Measurements from ENCODE around the gene INSIG2. TPM values are rescaled to one million over a fixed set of nuclear protein-coding genes. Genes with fewer than 3 reads are reported as not detected.

The INSIG2 gene
- total and polyA plus RNA-seq, 2 of the 8 experiments (the other 6 are each of a cell fraction or from before 2014, with no cell fraction given), result 7.0 to 11.2 TPM

DNA sequence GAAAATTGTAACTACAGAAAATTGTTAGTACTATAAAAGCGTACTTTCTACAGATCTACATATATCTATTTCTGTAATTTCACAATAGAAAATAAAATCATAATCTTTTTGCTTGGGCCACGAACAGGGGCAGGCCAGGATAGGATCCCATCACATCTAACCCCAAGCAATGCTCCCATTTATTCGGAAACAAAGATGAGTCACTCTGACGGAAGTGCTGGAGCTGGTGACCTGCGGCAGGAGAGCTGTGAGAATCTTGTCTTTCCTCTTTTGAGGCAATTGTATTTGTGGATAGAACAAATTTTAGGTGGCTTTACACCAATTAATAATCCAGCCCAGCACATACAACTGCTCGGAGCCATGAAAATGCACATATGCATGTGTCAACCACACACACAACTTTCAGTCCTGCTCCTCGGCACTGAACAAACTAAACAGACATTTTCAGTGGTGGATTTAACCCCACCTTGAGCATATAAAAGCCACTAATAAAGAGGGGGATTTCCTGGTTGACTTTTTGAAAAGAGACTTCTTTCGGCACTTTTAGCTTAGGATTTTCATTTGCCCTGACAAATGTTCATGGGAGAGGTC lies 22.3 kb upstream of the INSIG2 start:
- 88% methylated on average over 8 of the region's 8 CpGs; no CpG with 5 or more reads in 1 of the 2 experiments for WGBS, 2 experiments (ENCODE audit: extremely low coverage in 1 of 2, insufficient coverage in 1 of 2, insufficient read length in 1 of 2, insufficient replicate concordance in 2 of 2, low coverage in 1 of 2, low lambda C conversion rate in 2 of 2, missing lambda C conversion rate in 1 of 2)
- Histone ChIP-seq H3K14ac (ENCODE audit: insufficient read length) (no peak overlapping the region), H3K4ac (replicated peaks; ENCODE audit: insufficient read length, low read depth, low read length) (no peak overlapping the region), H4K20me1 (replicated peaks in 1 of 2; ENCODE audit: control insufficient read depth in 1 of 2, insufficient read depth in 2 of 2, low read length in 2 of 2) (no peaks in the 10 kb centered on the region), H2AFZ (ENCODE audit: low read length) (0 out of 2 replicates have a peak overlapping the region, but pooled peaks have one; percentile 60), H3K4me3 (ENCODE audit: extremely low read depth in 1 of 4, insufficient read depth in 2 of 4, low read depth in 3 of 4, low read length in 4 of 4) (no peak overlapping the region), H2BK5ac (ENCODE audit: low read depth, low read length) (no peak overlapping the region), H4K91ac (replicated peaks; ENCODE audit: insufficient read length, low read length) (no peak overlapping the region), H3K9me3 (ENCODE audit: insufficient read depth in 2 of 2, low read depth in 1 of 2, low read length in 1 of 2) (no peaks in the 10 kb centered on the region), H3K79me2 (ENCODE audit: control insufficient read depth in 1 of 2, insufficient read depth in 2 of 2, low read length in 2 of 2) (no peaks in the 10 kb centered on the region), H3K9ac (replicated peaks in 1 of 4; ENCODE audit: extremely low read depth in 1 of 4, low read depth in 3 of 4, low read length in 3 of 4) (no peak overlapping the region), H3K23me2 (ENCODE audit: low read depth, low read length) (no peaks in the 10 kb centered on the region), H2BK12ac (ENCODE audit: low read depth, low read length) (no peak overlapping the region), H4K5ac (ENCODE audit: insufficient read length, low read depth, low read length) (no peak overlapping the region), H2BK120ac (replicated peaks; ENCODE audit: low read depth, low read length) (no peak overlapping the region), H4K8ac (ENCODE audit: extremely low read depth, insufficient read depth, low read length) (no peak overlapping the region), H2BK20ac (ENCODE audit: low read length) (no peak overlapping the region), H3K27ac (ENCODE audit: low read depth, low read length) (no peak overlapping the region), H3K4me2 (ENCODE audit: insufficient read depth in 1 of 2, low read depth in 2 of 2, low read length in 2 of 2) (no peak overlapping the region), H3K79me1 (ENCODE audit: low read depth, low read length) (no peaks in the 10 kb centered on the region), H3K23ac (ENCODE audit: insufficient read length) (no peak overlapping the region), H3K18ac (ENCODE audit: extremely low read depth, low read length) (no peak overlapping the region), H3K4me1 (replicated peaks in 1 of 4; ENCODE audit: control insufficient read depth in 3 of 4, insufficient read depth in 4 of 4, low read length in 3 of 4) (no peaks in the 10 kb centered on the region), H2AK5ac (ENCODE audit: low read depth, low read length) (no peak overlapping the region), H3K36me3 (ENCODE audit: control insufficient read depth in 2 of 4, insufficient read depth in 4 of 4, low read length in 3 of 4) (no peaks in the 10 kb centered on the region), H2BK15ac (ENCODE audit: low read length) (no peak overlapping the region), H3K27me3 (replicated peaks in 1 of 4; ENCODE audit: control insufficient read depth in 3 of 4, extremely low read depth in 1 of 4, insufficient read depth in 3 of 4, low read length in 3 of 4) (peaks cover 0 to 2% (median 0%) of the 10 kb centered on the region in 4 experiments; a peak in 1 of 7 replicates), H3K56ac (replicated peaks; ENCODE audit: insufficient read length, low read depth, low read length) (no peak overlapping the region)
- FAIRE-seq (no peak), DNase-seq (ENCODE audit: low read depth in 1 of 2, low spot score in 2 of 2) (no peak)
- TF ChIP-seq YY1 (IDR thresholded peaks at IDR 0.05; ENCODE audit: low read depth, low read length) (no peak), SRF (IDR thresholded peaks at IDR 0.05; ENCODE audit: low read depth, low read length) (no peak), SP2 (IDR thresholded peaks at IDR 0.05; ENCODE audit: low read length) (no peak), POLR2A (IDR thresholded peaks at IDR 0.05; ENCODE audit: control extremely low read depth in 1 of 2, low read depth in 2 of 2, low read length in 2 of 2) (no peak), TBP (IDR thresholded peaks at IDR 0.05; ENCODE audit: low read depth, low read length) (no peak), KDM4A (IDR thresholded peaks at IDR 0.05; ENCODE audit: low read depth, low read length, severe bottlenecking) (no peak), EGR1 (IDR thresholded peaks at IDR 0.05; ENCODE audit: borderline replicate concordance, low read depth, low read length) (no peak), RBBP5 (IDR thresholded peaks at IDR 0.05; ENCODE audit: borderline replicate concordance, low read depth, low read length) (no peak), RFX5 (IDR thresholded peaks at IDR 0.05; ENCODE audit: borderline replicate concordance, low read depth, low read length) (no peak), KDM5A (IDR thresholded peaks at IDR 0.05; ENCODE audit: low read length) (no peak), CBX5 (IDR thresholded peaks at IDR 0.05; ENCODE audit: low read depth, low read length) (no peak), JUN (IDR thresholded peaks at IDR 0.05; ENCODE audit: low read depth, low read length) (no peak)
- CTCF ChIA-PET (ENCODE audit: partially characterized antibody), result interaction anchor here (0.7 to 12.2 kb wide), 7 partner anchors 13 to 137 kb away, joined by 3 to 147 read pairs (median 3); partner anchors contain the start of gene INSIG2
- POLR2A ChIA-PET (ENCODE audit: partially characterized antibody), result interaction anchor here (1.9 kb wide), 1 partner anchor 17 kb away, joined by 5 read pairs; no protein-coding TSS in a partner anchor
